Measurements from ENCODE around the gene PROX2. TPM values are rescaled to one million over a fixed set of nuclear protein-coding genes. Genes with fewer than 3 reads are reported as not detected.

PROX2 gene
- total and polyA plus RNA-seq, 2 donors (not counting 3 experiments of a cell fraction or from before 2014, with no cell fraction given): 0.01 TPM; not detected in 1

DNA sequence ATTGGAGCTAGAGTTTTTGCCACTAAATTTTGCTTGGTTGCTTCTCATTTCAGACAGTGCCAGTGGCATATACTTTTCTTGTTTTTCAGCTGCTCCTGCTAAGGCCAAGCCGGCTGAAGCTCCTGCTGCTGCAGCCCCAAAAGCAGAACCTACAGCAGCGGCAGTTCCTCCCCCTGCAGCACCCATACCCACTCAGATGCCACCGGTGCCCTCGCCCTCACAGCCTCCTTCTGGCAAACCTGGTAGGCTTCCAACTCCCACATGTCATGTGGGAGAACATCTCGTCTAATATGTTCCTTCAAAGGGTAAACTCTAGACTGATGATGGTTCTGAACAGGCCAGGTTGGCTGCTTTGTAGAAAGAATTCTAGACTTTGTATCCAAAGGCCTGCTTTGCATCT, 16.8 kb upstream of the PROX2 start:
- FAIRE-seq (no peak), DNase-seq (ENCODE audit: low read depth, low spot score) (no peak)
- H4K20me1 ChIP-seq (replicated peaks; ENCODE audit: control insufficient read depth, extremely low read depth, insufficient read depth, low read length): no peaks in the 10 kb centered on the region
- no TSS peak for BruUV-seq (replicated peaks)
- H3K36me3 ChIP-seq (ENCODE audit: control insufficient read depth in 2 of 2, extremely low read depth in 1 of 2, insufficient read depth in 2 of 2, low read length in 2 of 2): peaks cover 44 to 50% of the 10 kb centered on the region in 2 experiments
- no peak overlapping the region for H2AFZ ChIP-seq (ENCODE audit: low read depth, low read length)
- dilution Hi-C loops (cut with MboI; ENCODE audit: extremely low pct_ligation_motif_present, low sequenced_read_pairs): no loop called here
- no peaks in the 10 kb centered on the region for H3K9me3 ChIP-seq (replicated peaks; ENCODE audit: control insufficient read depth, insufficient read depth, low read length)
- ChIA-PET POLR2A (no interaction called here), CTCF (interaction anchor here (0.7 to 5.0 kb wide), 5 partner anchors 9 to 32 kb away, joined by 3 to 41 read pairs (median 12); no protein-coding TSS in a partner anchor)
- H3K79me2 ChIP-seq (ENCODE audit: control insufficient read depth, insufficient read depth, low read length): peaks cover 16% of the 10 kb centered on the region
- H3K27me3 ChIP-seq (ENCODE audit: control insufficient read depth in 2 of 2, insufficient read depth in 2 of 2, low read length in 2 of 2): no peaks in the 10 kb centered on the region
- intact Hi-C loops (cut with micrococcal nuclease): no loop called here
- peaks cover 5% of the 10 kb centered on the region for H3K4me1 ChIP-seq (ENCODE audit: control insufficient read depth, extremely low read depth, insufficient read depth, low read length)
- no peak overlapping the region for H3K9ac ChIP-seq (replicated peaks; ENCODE audit: extremely low read depth, insufficient read depth, low read length)
- H3K4me3 ChIP-seq (replicated peaks in 1 of 3; ENCODE audit: insufficient read depth in 1 of 3, low read depth in 1 of 3, low read length in 3 of 3): no peak overlapping the region
- H3K27ac ChIP-seq (ENCODE audit: insufficient read depth, low read depth, low read length): no peak overlapping the region
- TF ChIP-seq POLR2AphosphoS5 (IDR thresholded peaks at IDR 0.05; ENCODE audit: insufficient read depth, low read depth, low read length): no peak
- no peak for TF ChIP-seq FOS (IDR thresholded peaks at IDR 0.05; ENCODE audit: borderline replicate concordance, insufficient read depth, low read length)
- TF ChIP-seq MYC (IDR thresholded peaks at IDR 0.05; ENCODE audit: low read depth, low read length): no peak
- no peak for TF ChIP-seq POLR2A (IDR thresholded peaks at IDR 0.05; ENCODE audit: low read depth, low read length)
- TF ChIP-seq GATA2 (IDR thresholded peaks at IDR 0.05; ENCODE audit: insufficient read depth, insufficient read length, low read depth, low read length): no peak
- TF ChIP-seq, protein P1, sequence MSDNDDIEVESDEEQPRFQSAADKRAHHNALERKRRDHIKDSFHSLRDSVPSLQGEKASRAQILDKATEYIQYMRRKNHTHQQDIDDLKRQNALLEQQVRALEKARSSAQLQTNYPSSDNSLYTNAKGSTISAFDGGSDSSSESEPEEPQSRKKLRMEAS (IDR thresholded peaks at IDR 0.05; ENCODE audit: insufficient read depth, insufficient read length): no peak
- TF ChIP-seq EZH2 (IDR thresholded peaks at IDR 0.05; ENCODE audit: borderline replicate concordance, low read depth, low read length, severe bottlenecking): no peak
- H3K9me1 ChIP-seq (replicated peaks; ENCODE audit: control insufficient read depth, extremely low read depth, insufficient read depth, low read length): no peaks in the 10 kb centered on the region
- H3K4me2 ChIP-seq (ENCODE audit: insufficient read depth, low read length): no peak overlapping the region

DNA sequence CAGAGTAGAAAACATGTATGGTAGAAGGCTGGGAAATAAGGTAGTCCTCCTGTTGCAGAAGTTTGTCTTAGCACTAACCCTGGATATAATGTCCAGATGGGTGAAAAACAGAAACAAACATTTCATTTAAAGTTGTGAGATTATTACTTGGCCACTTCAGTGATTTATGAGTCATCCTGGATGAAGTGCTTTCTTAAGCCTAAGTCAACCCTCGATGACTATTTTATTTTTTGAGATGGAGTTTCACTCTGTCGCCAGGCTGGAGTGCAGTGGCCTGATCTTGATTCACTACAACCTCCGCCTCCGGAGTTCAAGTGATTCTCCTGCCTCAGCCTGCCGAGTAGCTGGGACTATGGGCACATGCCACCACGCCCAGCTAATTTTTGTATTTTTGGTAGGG, 15.9 kb upstream of the PROX2 start:
- BruUV-seq (replicated peaks): no TSS peak
- CTCF ChIA-PET: interaction anchor here (4.7 to 5.0 kb wide), 2 partner anchors 14 to 31 kb away, joined by 35 to 41 read pairs; no protein-coding TSS in a partner anchor
- no peak overlapping the region for H3K4me3 ChIP-seq (replicated peaks in 1 of 3; ENCODE audit: insufficient read depth in 1 of 3, low read depth in 1 of 3, low read length in 3 of 3)
- H3K36me3 ChIP-seq (ENCODE audit: control insufficient read depth in 2 of 2, extremely low read depth in 1 of 2, insufficient read depth in 2 of 2, low read length in 2 of 2): peaks cover 36 to 45% of the 10 kb centered on the region in 2 experiments
- H3K79me2 ChIP-seq (ENCODE audit: control insufficient read depth, insufficient read depth, low read length): peaks cover 25% of the 10 kb centered on the region
- no peak for DNase-seq (ENCODE audit: low read depth, low spot score)
- H3K4me1 ChIP-seq (ENCODE audit: control insufficient read depth, extremely low read depth, insufficient read depth, low read length): peaks cover 8% of the 10 kb centered on the region
- dilution Hi-C loops (cut with MboI; ENCODE audit: extremely low pct_ligation_motif_present, low sequenced_read_pairs): no loop called here
- POLR2A ChIA-PET: no interaction called here
- no peak overlapping the region for H3K4me2 ChIP-seq (ENCODE audit: insufficient read depth, low read length)
- intact Hi-C loops (cut with micrococcal nuclease): no loop called here
- FAIRE-seq: peak; percentile 37
- H3K9ac ChIP-seq (replicated peaks; ENCODE audit: extremely low read depth, insufficient read depth, low read length): no peak overlapping the region
- no peaks in the 10 kb centered on the region for H3K9me3 ChIP-seq (replicated peaks; ENCODE audit: control insufficient read depth, insufficient read depth, low read length)
- H2AFZ ChIP-seq (ENCODE audit: low read depth, low read length): no peak overlapping the region
- no peaks in the 10 kb centered on the region for H4K20me1 ChIP-seq (replicated peaks; ENCODE audit: control insufficient read depth, extremely low read depth, insufficient read depth, low read length)
- no peaks in the 10 kb centered on the region for H3K9me1 ChIP-seq (replicated peaks; ENCODE audit: control insufficient read depth, extremely low read depth, insufficient read depth, low read length)
- H3K27ac ChIP-seq (ENCODE audit: insufficient read depth, low read depth, low read length): no peak overlapping the region
- no peaks in the 10 kb centered on the region for H3K27me3 ChIP-seq (ENCODE audit: control insufficient read depth in 2 of 2, insufficient read depth in 2 of 2, low read length in 2 of 2)
- no peak for TF ChIP-seq POLR2AphosphoS5 (IDR thresholded peaks at IDR 0.05; ENCODE audit: insufficient read depth, low read depth, low read length)
- TF ChIP-seq MYC (IDR thresholded peaks at IDR 0.05; ENCODE audit: low read depth, low read length): no peak
- TF ChIP-seq, protein P1 (IDR thresholded peaks at IDR 0.05; ENCODE audit: insufficient read depth, insufficient read length): no peak
- TF ChIP-seq EZH2 (IDR thresholded peaks at IDR 0.05; ENCODE audit: borderline replicate concordance, low read depth, low read length, severe bottlenecking): no peak
